ENCODE results near the gene ZSCAN5C. TPM values are rescaled to one million over a fixed set of nuclear protein-coding genes. Genes with fewer than 3 reads are reported as not detected.
"Not testable (repeated sequence)": the region's sequence is repeated elsewhere in the genome, so short reads cannot be mapped to it uniquely, and the experiment has no call there.

Gene ZSCAN5C
- total and polyA plus RNA-seq, 2 experiments from 2014 or later: not detected

DNA sequence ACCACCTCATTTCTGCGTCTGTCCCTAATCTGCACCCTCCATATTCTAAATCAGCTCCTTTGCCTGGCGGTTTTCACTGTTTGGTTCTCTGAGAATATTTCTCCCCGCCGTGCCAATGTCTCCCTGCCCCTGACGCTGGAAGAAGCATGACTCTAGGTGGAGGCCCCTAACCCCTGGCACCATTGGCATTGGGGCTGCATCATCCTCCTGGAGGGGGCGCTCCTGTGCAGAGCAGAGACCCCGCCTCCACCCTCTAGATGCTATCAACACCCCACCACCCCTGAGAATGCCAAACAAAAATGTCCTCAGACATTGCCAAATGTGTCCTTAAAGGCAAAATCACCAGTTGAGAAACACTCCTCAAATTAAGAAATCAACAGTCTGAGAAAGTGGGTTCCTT lies 11.0 kb upstream of the ZSCAN5C start:
- H3K9me3 ChIP-seq (ENCODE audit: low read depth): no peaks in the 10 kb centered on the region
- H3K4me2 ChIP-seq: no peak overlapping the region
- no peak overlapping the region for H2AFZ ChIP-seq
- no peaks in the 10 kb centered on the region for H3K79me2 ChIP-seq
- 70% methylated on average over 7 of the region's 7 CpGs for WGBS (ENCODE audit: low lambda C conversion rate, missing lambda C conversion rate)
- H3K4me3 ChIP-seq: no peak overlapping the region
- H3K4me1 ChIP-seq (ENCODE audit: insufficient read depth): no peaks in the 10 kb centered on the region
- no peaks in the 10 kb centered on the region for H3K27me3 ChIP-seq
- no peaks in the 10 kb centered on the region for H3K36me3 ChIP-seq (replicated peaks; ENCODE audit: insufficient read depth, low read depth)
- TF ChIP-seq EZH2 (IDR thresholded peaks at IDR 0.05; ENCODE audit: borderline replicate concordance) (no peak), EZH2phosphoT487 (IDR thresholded peaks at IDR 0.05; ENCODE audit: low read depth, severe bottlenecking, unreplicated experiment) (no peak), CTCF (IDR thresholded peaks at IDR 0.05; ENCODE audit: poor library complexity) (no peak)
- no peaks in the 10 kb centered on the region for H3K9me2 ChIP-seq (replicated peaks; ENCODE audit: insufficient read depth)
- no peaks in the 10 kb centered on the region for H4K20me1 ChIP-seq (ENCODE audit: insufficient read depth, poor library complexity, severe bottlenecking)
- no peak for DNase-seq (ENCODE audit: low spot score)
- no peak overlapping the region for H3K27ac ChIP-seq

DNA sequence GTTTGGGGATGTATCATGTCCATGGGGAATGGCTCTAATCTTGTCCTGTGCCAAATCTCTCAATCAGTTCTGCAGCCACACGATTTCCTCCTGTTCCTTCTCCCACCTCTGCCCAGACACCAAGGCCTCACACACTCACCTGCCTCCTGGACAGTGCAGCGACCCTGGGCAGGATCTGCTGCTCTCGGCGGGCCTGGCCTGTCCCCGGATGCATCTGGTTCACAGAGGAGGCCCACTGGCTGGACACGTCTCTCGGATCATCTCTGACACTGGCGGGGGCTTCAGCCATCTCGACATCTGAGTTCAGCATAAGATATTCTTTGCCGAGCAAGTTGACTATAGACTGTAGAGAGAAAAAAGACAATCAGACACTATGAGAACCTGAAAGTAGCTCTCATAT lies 10.4 kb upstream of the ZSCAN5C start:
- 88% methylated on average over 10 of the region's 10 CpGs for WGBS (ENCODE audit: low lambda C conversion rate, missing lambda C conversion rate)
- H3K27me3 ChIP-seq: no peaks in the 10 kb centered on the region

GRCh38 chr19:56193981-56194640 lies 8.0 kb upstream of the ZSCAN5C start:
- no peaks in the 10 kb centered on the region for H3K9me3 ChIP-seq (ENCODE audit: low read depth)
- no peak overlapping the region for H2AFZ ChIP-seq
- no peaks in the 10 kb centered on the region for H4K20me1 ChIP-seq (ENCODE audit: insufficient read depth, poor library complexity, severe bottlenecking)
- no peaks in the 10 kb centered on the region for H3K79me2 ChIP-seq
- H3K9me2 ChIP-seq (replicated peaks; ENCODE audit: insufficient read depth): no peaks in the 10 kb centered on the region
- H3K4me1 ChIP-seq (ENCODE audit: insufficient read depth): no peaks in the 10 kb centered on the region
- H3K27me3 ChIP-seq: no peaks in the 10 kb centered on the region
- DNase-seq (ENCODE audit: low spot score): no peak
- H3K4me2 ChIP-seq: no peak overlapping the region
- no peak overlapping the region for H3K27ac ChIP-seq
- H3K4me3 ChIP-seq: no peak overlapping the region
- no peaks in the 10 kb centered on the region for H3K36me3 ChIP-seq (replicated peaks; ENCODE audit: insufficient read depth, low read depth)
- no peak for TF ChIP-seq EZH2phosphoT487 (IDR thresholded peaks at IDR 0.05; ENCODE audit: low read depth, severe bottlenecking, unreplicated experiment)
- no peak for TF ChIP-seq CTCF (IDR thresholded peaks at IDR 0.05; ENCODE audit: poor library complexity)
- TF ChIP-seq EZH2 (IDR thresholded peaks at IDR 0.05; ENCODE audit: borderline replicate concordance): no peak
- 88% methylated on average over 12 of the region's 12 CpGs for WGBS (ENCODE audit: low lambda C conversion rate, missing lambda C conversion rate)

More for the DNA sequence above, 10.4 kb upstream of the ZSCAN5C start:
- H3K4me2 ChIP-seq: no peak overlapping the region
- no peaks in the 10 kb centered on the region for H3K36me3 ChIP-seq (replicated peaks; ENCODE audit: insufficient read depth, low read depth)
- no peaks in the 10 kb centered on the region for H4K20me1 ChIP-seq (ENCODE audit: insufficient read depth, poor library complexity, severe bottlenecking)
- H3K4me1 ChIP-seq (ENCODE audit: insufficient read depth): no peaks in the 10 kb centered on the region
- H3K79me2 ChIP-seq: no peaks in the 10 kb centered on the region
- H2AFZ ChIP-seq: no peak overlapping the region
- no peak for DNase-seq (ENCODE audit: low spot score)
- no peak overlapping the region for H3K27ac ChIP-seq
- H3K9me3 ChIP-seq (ENCODE audit: low read depth): no peaks in the 10 kb centered on the region
- H3K9me2 ChIP-seq (replicated peaks; ENCODE audit: insufficient read depth): no peaks in the 10 kb centered on the region
- no peak for TF ChIP-seq EZH2phosphoT487 (IDR thresholded peaks at IDR 0.05; ENCODE audit: low read depth, severe bottlenecking, unreplicated experiment)
- no peak for TF ChIP-seq EZH2 (IDR thresholded peaks at IDR 0.05; ENCODE audit: borderline replicate concordance)
- no peak for TF ChIP-seq CTCF (IDR thresholded peaks at IDR 0.05; ENCODE audit: poor library complexity)
- no peak overlapping the region for H3K4me3 ChIP-seq

- H3K4me1 ChIP-seq (ENCODE audit: insufficient read depth); H3K79me2 ChIP-seq; H3K4me3 ChIP-seq; H2AFZ ChIP-seq; H3K4me2 ChIP-seq; H3K9me2 ChIP-seq (replicated peaks; ENCODE audit: insufficient read depth); H4K20me1 ChIP-seq (ENCODE audit: insufficient read depth, poor library complexity, severe bottlenecking); H3K27me3 ChIP-seq; H3K9me3 ChIP-seq (ENCODE audit: low read depth); DNase-seq (ENCODE audit: low spot score); H3K27ac ChIP-seq; H3K36me3 ChIP-seq (replicated peaks; ENCODE audit: insufficient read depth, low read depth): not testable (repeated sequence)
- 88% methylated on average over 17 of the region's 23 CpGs for WGBS (ENCODE audit: low lambda C conversion rate, missing lambda C conversion rate)
Measured at GRCh38 chr19:56197646-56198045, 4.4 kb upstream of the ZSCAN5C start, which contains the start of gene ZSCAN5B. TSS of gene ZSCAN5B (minus strand) at chr19:56197783. CDS start at chr19:56193052, 4,731 bp downstream.

All from hepatocyte (in vitro differentiated cells).